ENCODE data around the gene ST3GAL6. TPM values are rescaled to one million over a fixed set of nuclear protein-coding genes. Genes with fewer than 3 reads are reported as not detected.
A peak's percentile ranks its signal among the peaks of the same experiment; 100 is the strongest.

Gene ST3GAL6
- total and polyA plus RNA-seq, 2 of the 13 experiments (the other 11 are each of a cell fraction or from before 2014, with no cell fraction given) = 17.5 to 23.2 TPM

- TF ChIP-seq PRDM15 (CRISPR knock-in tag; IDR thresholded peaks at IDR 0.05) (no peak), HNF4G (IDR thresholded peaks at IDR 0.05; ENCODE audit: borderline replicate concordance, low read depth, low read length) (peak; percentile 88), HNF4G (CRISPR knock-in tag; IDR thresholded peaks at IDR 0.05; ENCODE audit: borderline replicate concordance, low read depth) (peak; percentile 82; the same call in 1 of the 2 replicates), ZNF414 (CRISPR knock-in tag; IDR thresholded peaks at IDR 0.05) (no peak), ZFP90 (CRISPR knock-in tag; IDR thresholded peaks at IDR 0.05; ENCODE audit: borderline replicate concordance) (no peak), SRSF1 (optimal IDR thresholded peaks at IDR 0.05; ENCODE audit: low read depth, low read length) (no peak), DDIT3 (CRISPR knock-in tag; IDR thresholded peaks at IDR 0.05) (no peak), KLF9 (CRISPR knock-in tag; IDR thresholded peaks at IDR 0.05; ENCODE audit: low read depth) (no peak), SRF (IDR thresholded peaks at IDR 0.05; ENCODE audit: low read depth, low read length) (no peak), ELF1 (CRISPR knock-in tag; IDR thresholded peaks at IDR 0.05) (no peak), ZNF775 (CRISPR knock-in tag; IDR thresholded peaks at IDR 0.05; ENCODE audit: borderline replicate concordance) (no peak), SIX4 (CRISPR knock-in tag; IDR thresholded peaks at IDR 0.05) (no peak), STAT5B (CRISPR knock-in tag; IDR thresholded peaks at IDR 0.05) (no peak), CHD2 (IDR thresholded peaks at IDR 0.05; ENCODE audit: low read depth, low read length) (no peak), TIGD3 (CRISPR knock-in tag; IDR thresholded peaks at IDR 0.05; ENCODE audit: borderline replicate concordance) (no peak), ZNF446 (CRISPR knock-in tag; IDR thresholded peaks at IDR 0.05) (no peak), ZNF768 (CRISPR knock-in tag; IDR thresholded peaks at IDR 0.05) (no peak), ZBTB49 (CRISPR knock-in tag; IDR thresholded peaks at IDR 0.05; ENCODE audit: borderline replicate concordance) (no peak), KLF15 (CRISPR knock-in tag; IDR thresholded peaks at IDR 0.05; ENCODE audit: borderline replicate concordance) (no peak), ZNF850 (CRISPR knock-in tag; conservative IDR thresholded peaks at IDR 0.05) (no peak), ATF4 (CRISPR knock-in tag; IDR thresholded peaks at IDR 0.05) (no peak; a peak in 1 of 4 replicates)
Measured at GRCh38 chr3:98786364-98787006, 23.3 kb downstream of the ST3GAL6 start (continued).
